Breast epithelium (tissue), 4 donors: Measurements from ENCODE around the gene VEPH1. TPM values are rescaled to one million over a fixed set of nuclear protein-coding genes. Genes with fewer than 3 reads are reported as not detected.
A peak's percentile ranks its signal among the peaks of the same experiment; 100 is the strongest.

Source experiments
- DNase-seq, 2 donors: peaks; one replicate each; pipeline ENCODE4 v3.0.0-alpha.2; 2019; ENCODE audit warnings: low spot score in 2 of 2
- H3K27ac ChIP-seq, 2 donors: fragments of 200-600 bp; sonication (generic) in 1 of 2; one replicate each; pipeline ENCODE4 v1.5.1; 2016 to 2019; ENCODE audit warnings: mild to moderate bottlenecking in 1 of 2
- H3K27me3 ChIP-seq, 2 donors: fragments of 200-600 bp; sonication (generic) in 1 of 2; one replicate each; pipeline versions ENCODE4 v1.5.1 to v1.6.0; 2017 to 2019; ENCODE audit warnings: control low read depth in 1 of 2, mild to moderate bottlenecking in 1 of 2
- H3K36me3 ChIP-seq: fragments of 200-600 bp; one replicate; pipeline ENCODE4 v1.5.1; 2019
- H3K4me1 ChIP-seq, 2 donors: fragments of 200-600 bp; sonication (generic); one replicate each; pipeline ENCODE4 v1.5.1; 2016 to 2019; ENCODE audit warnings: control low read depth in 1 of 2
- H3K4me3 ChIP-seq, 3 donors: fragments of 200-600 bp; sonication (generic); 1 replicate in 2 of 3; 2 replicates in 1 of 3; pipeline ENCODE4 v1.5.1; 2016 to 2019; ENCODE audit warnings: mild to moderate bottlenecking in 3 of 3, moderate library complexity in 2 of 3
- H3K9me3 ChIP-seq, 2 donors: fragments of 200-600 bp; sonication (generic) in 1 of 2; one replicate each; pipeline ENCODE4 v1.5.1; 2016 to 2019; ENCODE audit warnings: control low read depth in 1 of 2
- POLR2A ChIP-seq: fragments of 450-650 bp; IDR thresholded peaks from one replicate; pipeline ENCODE4 v1.6.1; 2016; ENCODE audit warnings: antibody characterized with exemption, mild to moderate bottlenecking, moderate library complexity
- POLR2AphosphoS5 ChIP-seq, 3 donors: sonication (generic); formaldehyde crosslinking; IDR thresholded peaks; one replicate each; pipeline ENCODE4 v1.6.1; 2017; ENCODE audit warnings: antibody characterized with exemption in 3 of 3
- intact Hi-C: fragments of 100-400 bp; cut with DNase I; formaldehyde crosslinking; loops from one replicate; pipeline ENCODE4 v1.15.1; 2023; ENCODE audit warnings: low total_unique reads
- total RNA-seq, 3 donors: library from RNA; depleted of rRNA; stranded (reverse); fragments of >200 nt; gene quantifications; one replicate each; pipeline ENCODE4 v1.1.0, GENCODE V29; 2016
- TF ChIP-seq, protein P1 (sequence below), 3 donors: fragments of 450-650 bp; IDR thresholded peaks; one replicate each; pipeline ENCODE4 v1.5.1; 2016 to 2017; ENCODE audit warnings: antibody characterized with exemption in 3 of 3, mild to moderate bottlenecking in 3 of 3, moderate library complexity in 3 of 3

Gene VEPH1
- total RNA-seq, 3 donors from 2014 or later = under 0.01 to 20.9 (median 8.8) TPM

- Histone ChIP-seq H3K4me1 (no peaks in the 10 kb centered on the region), H3K27ac (no peak overlapping the region), H3K36me3 (no peaks in the 10 kb centered on the region), H3K27me3 (no peaks in the 10 kb centered on the region), H3K9me3 (no peaks in the 10 kb centered on the region), H3K4me3 (no peak overlapping the region)
- DNase-seq = no peak
- TF ChIP-seq, protein P1, sequence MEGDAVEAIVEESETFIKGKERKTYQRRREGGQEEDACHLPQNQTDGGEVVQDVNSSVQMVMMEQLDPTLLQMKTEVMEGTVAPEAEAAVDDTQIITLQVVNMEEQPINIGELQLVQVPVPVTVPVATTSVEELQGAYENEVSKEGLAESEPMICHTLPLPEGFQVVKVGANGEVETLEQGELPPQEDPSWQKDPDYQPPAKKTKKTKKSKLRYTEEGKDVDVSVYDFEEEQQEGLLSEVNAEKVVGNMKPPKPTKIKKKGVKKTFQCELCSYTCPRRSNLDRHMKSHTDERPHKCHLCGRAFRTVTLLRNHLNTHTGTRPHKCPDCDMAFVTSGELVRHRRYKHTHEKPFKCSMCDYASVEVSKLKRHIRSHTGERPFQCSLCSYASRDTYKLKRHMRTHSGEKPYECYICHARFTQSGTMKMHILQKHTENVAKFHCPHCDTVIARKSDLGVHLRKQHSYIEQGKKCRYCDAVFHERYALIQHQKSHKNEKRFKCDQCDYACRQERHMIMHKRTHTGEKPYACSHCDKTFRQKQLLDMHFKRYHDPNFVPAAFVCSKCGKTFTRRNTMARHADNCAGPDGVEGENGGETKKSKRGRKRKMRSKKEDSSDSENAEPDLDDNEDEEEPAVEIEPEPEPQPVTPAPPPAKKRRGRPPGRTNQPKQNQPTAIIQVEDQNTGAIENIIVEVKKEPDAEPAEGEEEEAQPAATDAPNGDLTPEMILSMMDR (IDR thresholded peaks at IDR 0.05) = no peak
- TF ChIP-seq POLR2AphosphoS5 (IDR thresholded peaks at IDR 0.05) (no peak), POLR2A (no peak)
- intact Hi-C loops = no loop called here
Measured at GRCh38 chr3:157274644-157275137, 228.5 kb downstream of the VEPH1 start.

- intact Hi-C loops = no loop called here
- no peak overlapping the region for H3K27ac ChIP-seq
- H3K9me3 ChIP-seq = no peaks in the 10 kb centered on the region
- H3K4me3 ChIP-seq = no peak overlapping the region
- DNase-seq = no peak
- H3K4me1 ChIP-seq = no peaks in the 10 kb centered on the region
- H3K27me3 ChIP-seq = no peaks in the 10 kb centered on the region
- TF ChIP-seq POLR2AphosphoS5 (IDR thresholded peaks at IDR 0.05) (no peak), POLR2A (no peak)
- TF ChIP-seq, protein P1 (IDR thresholded peaks at IDR 0.05) = no peak
- H3K36me3 ChIP-seq = no peaks in the 10 kb centered on the region
Measured at GRCh38 chr3:157271283-157271882, 231.8 kb downstream of the VEPH1 start.

GRCh38 chr3:157268026-157268425 lies 235.2 kb downstream of the VEPH1 start:
- no peak overlapping the region for H3K27ac ChIP-seq
- H3K4me3 ChIP-seq = no peak overlapping the region
- no peaks in the 10 kb centered on the region for H3K9me3 ChIP-seq
- TF ChIP-seq POLR2A (no peak), POLR2AphosphoS5 (IDR thresholded peaks at IDR 0.05) (no peak)
- TF ChIP-seq, protein P1 (IDR thresholded peaks at IDR 0.05) = no peak
- no peaks in the 10 kb centered on the region for H3K36me3 ChIP-seq
- DNase-seq = no peak
- H3K4me1 ChIP-seq = no peaks in the 10 kb centered on the region
- intact Hi-C loops = no loop called here
- no peaks in the 10 kb centered on the region for H3K27me3 ChIP-seq

GRCh38 chr3:157265931-157266330 lies 237.3 kb downstream of the VEPH1 start:
- Histone ChIP-seq H3K4me1 (no peaks in the 10 kb centered on the region), H3K27ac (no peak overlapping the region), H3K36me3 (no peaks in the 10 kb centered on the region), H3K9me3 (no peaks in the 10 kb centered on the region), H3K27me3 (no peaks in the 10 kb centered on the region), H3K4me3 (no peak overlapping the region)
- intact Hi-C loops = no loop called here
- no peak for DNase-seq
- TF ChIP-seq POLR2AphosphoS5 (IDR thresholded peaks at IDR 0.05) (no peak), POLR2A (no peak)
- TF ChIP-seq, protein P1 (IDR thresholded peaks at IDR 0.05) = no peak

GRCh38 chr3:157263027-157263426 lies 240.2 kb downstream of the VEPH1 start:
- no peaks in the 10 kb centered on the region for H3K9me3 ChIP-seq
- no peak for DNase-seq
- TF ChIP-seq POLR2AphosphoS5 (IDR thresholded peaks at IDR 0.05) (no peak), POLR2A (no peak)
- TF ChIP-seq, protein P1 (IDR thresholded peaks at IDR 0.05) = no peak
- H3K4me3 ChIP-seq = no peak overlapping the region
- H3K27ac ChIP-seq = peak overlapping the region in 1 of 2 donors; percentile 0
- H3K27me3 ChIP-seq = no peaks in the 10 kb centered on the region
- no peaks in the 10 kb centered on the region for H3K4me1 ChIP-seq
- no peaks in the 10 kb centered on the region for H3K36me3 ChIP-seq
- intact Hi-C loops = no loop called here
